ENCODE results near the gene ARHGEF38.

DNA sequence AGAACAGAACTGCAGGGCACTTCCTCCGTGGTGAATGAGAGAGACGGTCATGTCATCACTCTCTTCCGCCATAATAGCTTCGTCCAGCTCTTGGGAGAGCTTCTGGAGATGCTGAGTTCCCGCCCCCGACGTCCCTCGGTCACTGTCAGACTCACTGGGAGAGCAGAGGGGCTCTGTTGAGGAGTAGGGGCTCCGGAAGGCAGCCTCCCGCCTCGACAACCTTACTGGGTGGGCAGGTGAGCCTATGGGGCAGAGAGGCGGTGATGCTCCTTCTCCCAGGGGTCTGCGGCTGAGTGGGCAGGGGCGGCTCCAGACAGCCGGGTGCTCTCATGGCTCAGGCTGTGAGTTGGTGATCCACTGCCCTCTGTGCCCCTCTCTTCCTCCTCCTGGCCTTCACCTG, 25.8 kb upstream of the ARHGEF38 start:
- TF ChIP-seq CTCF (IDR thresholded peaks at IDR 0.05; ENCODE audit: low read depth, low read length, missing input control) (no peak), GABPA (IDR thresholded peaks at IDR 0.05 in 1 of 2, conservative IDR thresholded peaks at IDR 0.05 in 1 of 2) (no peak), YY1 (IDR thresholded peaks at IDR 0.05) (no peak), TAF1 (conservative IDR thresholded peaks at IDR 0.05) (no peak), RAD21 (IDR thresholded peaks at IDR 0.05) (no peak), HNF4A (conservative IDR thresholded peaks at IDR 0.05) (no peak), RXRA (IDR thresholded peaks at IDR 0.05) (no peak)

Measured in liver (tissue), 3 donors.